HG02870 (cell line): ENCODE measurements around the gene HEXD.
"Not testable (repeated sequence)": the region's sequence is repeated elsewhere in the genome, so short reads cannot be mapped to it uniquely, and the experiment has no call there.

Experiments used
- ATAC-seq: cut with Tn5 transposase; IDR thresholded peaks from one replicate; pipeline ENCODE4 v1.9.1; 2021; ENCODE audit warnings: mild to moderate bottlenecking, moderate library complexity; ENCODE audit not compliant: unreplicated experiment

HEXD gene

DNA sequence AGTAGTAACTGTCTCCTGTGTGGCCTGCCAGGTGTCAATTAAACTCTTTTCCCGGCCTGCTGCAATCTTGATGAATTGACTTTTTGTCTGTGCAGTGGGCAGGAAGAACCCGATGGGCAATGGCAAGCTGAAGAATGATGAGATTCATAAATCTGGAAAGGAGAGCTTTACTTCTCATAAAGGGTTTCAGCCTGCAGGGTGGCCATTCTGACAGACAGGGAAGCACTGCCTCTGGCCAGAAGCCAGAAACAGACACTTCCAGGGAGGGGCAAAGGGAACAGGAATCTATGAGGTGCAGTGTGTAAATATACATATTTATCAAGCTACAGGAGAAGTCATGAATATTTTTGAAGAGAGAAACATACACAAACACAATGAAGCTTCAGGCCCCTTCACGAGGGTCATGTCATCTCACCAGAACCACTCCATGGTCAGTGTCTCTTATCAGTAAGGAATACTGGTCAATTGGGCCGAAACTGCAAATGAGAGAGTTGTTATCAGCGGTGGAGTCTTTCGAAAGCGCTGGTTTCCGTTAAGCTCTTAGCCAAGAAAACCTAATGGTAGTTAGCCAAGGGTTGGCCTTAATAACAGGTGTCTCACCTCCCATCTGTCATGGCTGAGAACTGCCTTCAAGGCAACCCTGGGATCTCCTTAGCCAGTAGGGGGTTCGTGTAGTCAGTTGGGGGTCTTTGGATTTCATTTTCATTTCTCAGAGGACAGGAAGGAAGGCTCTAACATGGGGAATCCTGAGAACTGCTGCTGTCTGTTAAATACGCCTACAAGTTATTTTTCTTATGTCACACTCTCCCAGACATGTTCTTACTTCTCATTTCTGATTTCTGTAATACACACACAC lies 39.2 kb downstream of the HEXD start:
- no peak for ATAC-seq

DNA sequence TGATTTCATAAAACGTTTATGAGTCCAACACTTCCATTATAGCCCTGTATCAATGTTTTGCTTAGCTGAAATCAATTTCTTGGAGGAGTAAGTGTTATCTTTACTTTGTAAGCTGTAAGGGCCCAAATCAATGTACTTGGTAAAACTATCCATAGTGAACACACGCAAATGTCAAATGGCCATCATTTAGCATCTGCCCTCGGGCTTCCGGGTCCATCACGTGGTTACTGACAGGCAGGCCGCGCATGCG lies 39.7 kb downstream of the HEXD start:
- ATAC-seq, result no peak

DNA sequence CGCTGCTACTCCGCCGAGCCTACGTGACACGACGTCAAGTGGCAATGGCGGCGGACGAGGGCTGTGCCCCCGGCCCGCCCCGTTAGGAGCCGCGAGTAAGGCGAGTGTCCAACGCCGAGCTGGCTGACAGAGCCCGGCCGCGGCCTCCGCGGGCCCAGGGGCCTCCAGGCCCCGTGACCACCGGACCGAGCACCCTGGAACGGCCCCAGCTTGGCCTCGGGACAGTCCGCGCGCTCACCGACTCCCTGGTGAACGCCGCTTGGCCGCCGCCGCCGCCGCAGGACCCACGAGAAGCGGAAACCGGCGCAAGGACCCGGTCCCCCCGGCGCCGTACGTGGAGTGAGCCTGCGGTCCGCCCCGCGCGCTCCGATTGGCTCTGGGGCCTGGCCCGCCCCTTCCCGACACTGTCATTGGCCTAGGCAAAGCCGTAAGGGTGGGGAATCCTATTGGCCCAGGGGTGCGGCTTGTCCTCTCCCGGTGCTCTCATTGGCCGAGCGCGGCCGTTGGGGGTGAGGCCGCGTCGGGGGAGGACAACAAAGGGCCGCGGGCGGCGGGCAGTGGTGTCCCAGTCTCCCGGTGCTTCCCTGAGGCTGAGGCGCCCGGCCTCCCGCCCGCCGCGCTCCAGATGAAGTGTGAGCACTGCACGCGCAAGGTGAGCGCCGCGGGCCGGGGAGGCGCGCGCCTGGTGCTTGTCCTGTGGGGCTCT lies 40.2 kb downstream of the HEXD start, which contains the start of gene NARF:
Gene NARF, plus strand, starts transcription at position 563 of the 706 bp plus-strand sequence. Its CDS starts 63 bp downstream, at position 626.
- peak; percentile 91 for ATAC-seq

DNA sequence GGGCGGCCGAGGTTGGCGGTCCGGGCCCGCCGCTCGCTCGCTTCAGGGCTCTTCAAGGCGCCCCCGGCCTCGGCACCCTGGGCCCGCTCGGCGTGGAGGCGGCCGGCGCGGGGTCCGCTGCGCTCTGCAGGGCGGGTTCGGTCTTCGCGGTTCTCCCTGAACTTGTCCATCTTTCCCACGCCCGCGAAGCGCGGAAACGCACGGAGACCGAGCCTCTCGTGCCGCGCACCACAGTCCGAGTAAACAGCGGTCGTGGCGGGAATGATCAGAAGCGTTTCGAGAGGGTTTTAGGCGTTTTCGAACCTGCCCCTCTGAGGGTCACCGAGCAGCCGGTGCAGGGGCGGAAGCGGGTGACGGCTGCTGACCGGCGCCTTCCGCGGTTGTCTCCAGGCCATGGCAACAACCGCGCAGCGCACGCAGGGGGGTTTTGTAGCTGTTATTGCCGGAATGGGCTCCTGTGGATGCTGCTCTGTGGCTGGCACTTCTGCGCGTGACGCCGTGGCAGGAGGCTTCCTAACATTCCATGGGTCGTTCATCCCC lies 40.8 kb downstream of the HEXD start:
- ATAC-seq, result no peak

DNA sequence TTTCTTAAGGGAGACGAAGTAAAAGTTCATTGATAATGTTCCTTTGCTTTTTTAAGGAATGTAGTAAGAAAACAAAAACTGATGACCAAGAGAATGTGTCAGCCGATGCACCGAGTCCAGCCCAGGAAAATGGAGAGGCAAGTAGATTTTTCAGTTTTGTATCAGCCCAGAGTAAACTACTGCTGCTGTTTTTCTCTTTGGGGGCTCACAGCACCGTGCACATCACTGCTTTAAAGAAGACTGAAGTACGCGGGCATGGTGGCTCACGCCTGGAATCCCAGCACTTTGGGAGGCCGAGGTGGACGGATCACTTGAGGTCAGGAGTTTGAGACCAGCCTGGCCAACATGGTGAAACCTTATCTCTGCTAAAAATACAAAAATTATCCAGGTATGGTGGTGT lies 41.8 kb downstream of the HEXD start:
- not testable (repeated sequence) for ATAC-seq

DNA sequence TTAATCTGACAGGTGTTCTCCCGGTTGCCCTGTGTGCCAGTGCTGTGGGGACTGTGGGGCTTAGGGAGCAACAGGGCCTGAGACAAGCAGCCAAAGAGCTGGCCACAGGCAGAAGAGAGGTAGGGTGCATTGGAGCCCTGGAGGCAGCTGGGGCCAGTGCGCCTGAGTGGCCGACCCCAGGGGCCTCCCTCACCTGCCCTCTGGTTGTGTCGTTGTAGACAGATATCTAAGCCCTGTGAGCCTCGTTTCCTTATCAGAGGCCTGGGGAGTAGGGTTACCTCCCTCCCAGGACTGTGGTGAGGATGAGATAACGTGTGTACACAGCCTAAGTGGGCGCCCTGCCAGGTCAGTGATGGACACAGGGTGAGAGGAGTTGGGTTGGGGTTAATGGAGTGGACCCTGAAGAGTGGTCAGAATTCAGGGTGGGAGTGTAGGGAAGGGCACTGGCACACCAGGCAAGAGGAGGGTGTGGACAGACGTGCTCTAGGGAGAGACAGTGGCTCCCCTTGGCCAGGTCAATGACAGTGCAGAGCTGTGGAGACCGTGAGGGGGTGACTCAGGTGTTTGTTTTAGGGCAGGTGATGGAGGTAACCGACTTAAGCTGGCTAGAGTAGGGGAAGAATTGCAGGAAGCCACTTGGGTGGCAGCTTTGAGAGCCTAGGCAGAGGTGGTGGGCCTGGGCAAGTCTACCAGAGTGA lies 43.8 kb downstream of the HEXD start:
- ATAC-seq, result no peak

DNA sequence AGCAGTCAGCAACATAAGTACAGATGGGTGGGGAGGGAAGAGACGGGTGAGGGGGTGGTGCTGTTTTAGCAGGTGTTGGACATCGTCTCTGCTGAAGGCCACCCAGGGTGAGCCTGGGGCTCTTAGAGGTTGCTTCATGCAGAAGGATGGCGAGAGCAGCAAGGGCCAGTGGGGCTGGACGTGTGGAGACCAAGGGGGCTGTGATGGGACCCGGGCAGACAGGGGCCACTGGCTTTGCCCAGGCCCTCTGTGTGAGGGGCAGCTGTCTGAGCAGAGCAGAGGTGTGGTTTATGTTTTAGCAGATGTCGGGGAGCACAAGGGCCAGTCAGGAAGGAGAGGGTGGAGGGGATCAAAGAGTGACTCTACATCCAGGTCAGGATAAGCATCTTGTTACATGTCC lies 45.2 kb downstream of the HEXD start:
- no peak for ATAC-seq

DNA sequence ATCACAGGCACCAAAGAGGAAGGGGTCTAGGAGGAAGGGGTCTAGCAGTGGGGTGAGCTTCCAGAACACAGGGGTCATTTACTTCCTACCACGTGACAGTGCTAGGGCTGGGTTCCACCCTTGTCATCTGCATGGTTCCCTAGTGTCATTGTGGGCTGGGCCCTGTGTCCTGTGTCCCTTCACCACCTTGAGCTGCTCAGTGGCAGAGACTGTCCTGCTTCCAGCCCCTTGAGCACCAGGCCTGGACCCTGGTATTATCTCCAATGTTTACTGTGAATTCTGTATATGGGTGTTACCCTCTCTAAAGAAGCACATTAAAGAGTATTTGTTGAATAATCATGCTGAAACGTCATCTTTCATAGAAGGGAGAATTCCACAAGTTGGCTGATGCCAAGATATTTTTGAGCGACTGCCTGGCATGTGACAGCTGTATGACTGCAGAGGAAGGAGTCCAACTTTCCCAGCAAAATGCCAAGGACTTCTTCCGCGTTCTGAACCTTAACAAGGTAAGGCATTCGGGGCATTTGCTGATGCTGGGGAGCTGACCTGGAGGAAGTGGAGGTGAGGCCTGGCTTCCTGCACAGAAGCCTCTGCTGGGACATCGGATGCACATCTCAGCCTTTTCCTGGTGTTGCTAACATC lies 45.9 kb downstream of the HEXD start:
- ATAC-seq, result no peak

DNA sequence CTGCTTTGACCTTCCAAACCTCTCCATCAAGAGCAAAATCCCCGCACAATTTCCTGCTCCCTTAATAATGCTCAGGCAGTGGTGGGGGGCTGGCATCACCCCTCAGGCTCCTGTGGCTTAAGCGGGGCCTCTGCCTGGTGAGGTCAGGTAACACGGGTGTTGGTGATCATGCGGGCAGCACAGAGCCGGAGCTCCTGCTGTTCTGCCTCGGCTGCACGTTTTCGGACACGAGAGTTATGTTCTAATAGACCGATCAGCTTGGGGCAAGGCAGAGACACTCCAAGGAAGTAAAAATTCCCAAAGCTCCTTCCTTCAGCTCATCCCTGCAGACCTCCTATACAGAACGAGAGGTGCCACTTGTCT lies 46.4 kb downstream of the HEXD start:
- ATAC-seq, result no peak

DNA sequence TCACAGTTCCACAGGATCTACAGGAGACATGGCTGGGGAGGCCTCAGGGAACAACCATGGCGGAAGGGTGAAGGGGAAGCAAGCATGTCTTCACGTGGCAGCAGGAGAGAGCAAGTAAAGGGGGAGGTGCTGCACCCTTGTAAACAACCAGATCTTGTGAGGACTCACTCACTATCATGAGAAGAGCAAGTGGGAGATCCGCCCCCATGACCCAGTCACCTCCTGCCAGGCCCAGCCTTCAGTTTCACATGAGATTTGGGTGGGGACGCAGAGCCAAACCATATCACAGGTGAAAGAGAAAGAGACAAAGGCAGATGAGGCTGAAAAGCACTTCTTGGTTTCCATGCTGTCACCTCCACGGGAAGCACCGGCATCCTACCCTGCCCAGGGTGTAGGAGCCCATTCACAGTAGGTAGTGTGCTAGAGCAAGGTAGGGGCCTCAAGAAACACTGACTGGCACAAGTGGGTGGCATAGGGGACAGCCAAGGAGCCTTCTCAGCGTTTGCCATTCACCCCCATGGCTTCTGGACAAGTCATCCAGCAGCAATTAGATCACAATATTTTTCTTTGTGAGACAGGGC lies 47.0 kb downstream of the HEXD start:
- no peak for ATAC-seq

DNA sequence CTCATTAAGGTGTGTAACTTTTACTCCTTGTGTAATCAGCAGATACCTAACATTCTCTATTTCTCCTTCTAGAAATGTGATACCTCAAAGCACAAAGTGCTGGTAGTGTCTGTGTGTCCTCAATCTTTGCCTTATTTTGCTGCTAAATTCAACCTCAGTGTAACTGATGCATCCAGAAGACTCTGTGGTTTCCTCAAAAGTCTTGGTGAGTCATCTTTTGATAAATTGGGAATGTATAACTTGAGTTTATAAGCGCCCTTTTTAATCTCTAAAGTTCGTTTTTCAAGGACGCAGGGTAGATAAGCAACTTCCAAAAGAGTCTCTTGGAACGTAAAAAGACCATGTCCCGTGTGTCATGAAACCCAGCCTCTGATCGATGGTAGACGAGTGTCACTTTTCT lies 50.5 kb downstream of the HEXD start:
- ATAC-seq, result no peak

DNA sequence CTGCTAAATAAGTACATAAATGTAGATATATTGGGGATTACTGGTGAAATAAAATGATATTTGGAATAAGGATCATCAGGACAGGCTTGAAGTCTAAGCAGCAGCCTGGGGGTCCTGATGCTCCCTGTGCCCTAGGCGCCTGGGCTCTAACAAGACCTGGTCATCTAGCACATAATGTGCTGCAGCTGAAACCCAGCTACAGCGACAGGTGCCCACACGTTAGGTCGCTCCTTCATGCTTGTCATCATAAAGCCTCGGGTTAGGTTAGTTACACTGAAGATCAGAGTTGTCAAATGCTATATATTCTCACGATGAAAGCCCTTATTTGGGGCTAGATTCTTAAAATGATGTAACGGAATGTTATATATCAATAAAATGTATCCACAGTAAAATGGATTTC lies 51.9 kb downstream of the HEXD start:
- no peak for ATAC-seq

DNA sequence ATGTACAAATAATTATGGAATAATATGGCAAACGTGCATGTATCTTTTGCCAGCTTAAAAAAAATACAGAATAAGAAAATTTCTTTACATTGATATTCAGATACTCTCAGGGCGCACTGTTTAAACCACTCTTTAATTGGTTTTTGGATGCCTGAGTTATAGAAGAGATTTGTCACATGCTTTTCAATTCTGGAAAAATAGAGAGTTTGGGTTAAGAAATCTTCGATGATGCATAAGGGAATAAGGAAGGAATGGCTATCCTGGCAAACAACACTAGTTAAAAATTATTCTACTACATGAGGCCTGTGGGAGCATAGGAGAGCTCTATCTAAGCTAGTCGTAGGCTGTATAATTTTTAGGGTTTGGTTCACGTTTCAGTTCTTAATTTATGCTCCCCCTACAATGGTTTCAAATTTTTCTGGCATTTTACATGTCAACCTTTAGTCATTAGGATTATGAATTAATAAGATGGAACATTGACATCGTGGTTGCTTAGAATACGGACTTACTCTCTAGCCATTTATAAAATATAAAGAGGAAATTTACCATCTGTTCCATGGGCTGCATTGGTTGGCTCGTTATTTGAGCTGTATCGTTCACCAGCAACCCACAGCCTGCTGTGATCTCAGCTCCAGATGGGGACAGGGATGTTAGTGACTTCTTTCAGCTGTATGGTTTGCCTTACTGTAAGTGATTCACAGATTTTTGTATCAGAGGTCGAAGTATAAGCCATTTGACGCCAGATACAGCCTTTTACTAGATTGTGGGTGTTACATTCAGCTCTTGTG lies 56.3 kb downstream of the HEXD start:
- ATAC-seq, result no peak

DNA sequence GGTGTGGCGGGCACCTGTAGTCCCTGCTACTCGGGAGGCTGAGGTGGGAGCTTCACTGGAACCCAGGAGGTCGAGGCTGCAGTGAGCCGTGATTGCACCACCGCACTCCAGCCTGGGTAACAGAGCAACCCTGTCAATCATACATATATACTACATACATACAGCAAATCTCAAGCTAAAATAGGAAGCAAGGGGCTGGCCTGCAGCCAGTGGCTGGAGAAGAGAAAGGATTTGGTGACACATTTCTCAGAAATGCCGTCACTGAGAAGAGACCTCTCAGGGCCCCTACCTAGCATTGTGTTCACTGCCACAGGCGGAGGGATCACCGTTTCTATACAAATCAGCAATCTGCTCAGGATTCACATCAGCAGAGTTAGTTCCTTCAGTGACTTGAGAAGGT lies 57.3 kb downstream of the HEXD start:
- ATAC-seq, result no peak

DNA sequence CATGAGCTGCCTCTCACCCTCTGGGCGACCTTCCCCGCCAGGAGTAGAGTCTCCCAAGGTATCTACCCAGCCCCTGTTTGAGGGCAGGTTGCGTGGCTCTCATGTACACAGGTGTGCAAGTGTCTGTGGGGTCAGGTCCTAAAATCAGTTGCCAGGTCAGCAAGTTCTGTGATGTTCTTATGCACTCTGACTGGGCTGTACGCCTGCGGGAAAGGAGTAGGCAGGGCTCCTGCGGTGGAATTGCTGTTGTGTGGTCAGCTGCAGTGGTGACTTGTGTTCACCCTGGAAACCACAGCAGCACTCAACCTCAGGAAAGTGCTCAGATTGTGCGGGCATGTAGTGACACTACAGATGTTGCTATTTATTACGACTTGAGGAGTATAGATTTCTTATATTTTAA lies 59.8 kb downstream of the HEXD start:
- no peak for ATAC-seq

DNA sequence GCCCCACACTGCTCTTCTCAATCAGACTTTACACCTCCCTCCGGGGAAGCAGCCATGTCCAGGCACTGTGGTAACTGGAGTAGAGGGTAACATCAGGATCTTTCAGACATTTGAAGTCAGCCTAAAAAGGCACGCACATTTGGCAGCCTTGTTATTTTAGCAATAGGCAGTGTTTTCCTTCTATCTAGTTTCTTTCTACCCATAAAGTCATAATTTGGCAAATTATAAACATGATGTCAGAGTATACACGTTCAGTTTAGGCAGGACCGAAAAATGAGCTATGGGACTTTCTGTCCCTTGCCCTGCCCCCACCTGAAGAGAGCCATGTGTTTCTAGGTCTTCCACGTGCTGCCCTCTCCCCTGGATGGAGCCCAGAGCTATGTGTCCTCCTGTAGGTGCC lies 61.5 kb downstream of the HEXD start:
- no peak for ATAC-seq

DNA sequence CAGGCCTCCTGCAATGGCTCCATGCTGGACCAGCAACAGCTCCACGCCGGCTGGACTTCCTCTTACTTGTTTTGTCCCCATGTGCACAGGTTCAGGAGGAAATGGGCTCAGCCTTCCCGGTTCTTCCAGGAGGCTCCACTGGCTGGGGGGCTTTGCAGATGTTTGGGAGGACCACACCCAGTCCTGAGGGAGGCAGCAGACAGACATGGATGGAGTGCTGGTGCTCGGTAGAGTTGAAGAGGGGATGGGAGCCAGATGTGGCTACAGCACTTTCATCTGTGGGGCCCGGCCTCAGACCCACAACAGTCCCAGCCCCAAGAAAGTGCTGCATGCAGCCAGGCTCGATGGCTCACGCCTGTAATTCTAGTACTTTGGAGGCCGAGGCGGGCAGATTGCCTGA lies 62.2 kb downstream of the HEXD start:
- ATAC-seq, result no peak

DNA sequence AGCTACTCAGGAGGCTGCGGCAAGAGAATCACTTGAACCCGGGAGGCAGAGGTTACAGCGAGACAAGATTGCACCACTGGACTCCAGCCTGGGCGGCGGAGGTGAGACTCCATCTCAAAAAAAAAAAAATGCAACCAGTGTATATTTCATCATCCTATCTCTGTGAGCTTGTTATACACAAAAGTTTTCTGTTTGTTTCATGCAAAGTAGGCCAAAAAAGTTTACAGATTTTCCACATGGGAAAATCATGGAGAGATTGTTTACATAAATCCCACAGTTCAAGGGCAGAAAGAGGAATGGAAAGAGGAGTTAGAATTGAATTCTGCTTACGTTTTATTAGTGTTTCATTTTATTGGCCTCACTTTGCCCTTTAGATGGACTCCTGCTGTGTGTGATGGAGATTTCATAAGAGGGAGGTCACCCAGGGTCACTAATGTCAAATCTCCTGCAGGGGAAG lies 65.1 kb downstream of the HEXD start:
- ATAC-seq, result no peak

DNA sequence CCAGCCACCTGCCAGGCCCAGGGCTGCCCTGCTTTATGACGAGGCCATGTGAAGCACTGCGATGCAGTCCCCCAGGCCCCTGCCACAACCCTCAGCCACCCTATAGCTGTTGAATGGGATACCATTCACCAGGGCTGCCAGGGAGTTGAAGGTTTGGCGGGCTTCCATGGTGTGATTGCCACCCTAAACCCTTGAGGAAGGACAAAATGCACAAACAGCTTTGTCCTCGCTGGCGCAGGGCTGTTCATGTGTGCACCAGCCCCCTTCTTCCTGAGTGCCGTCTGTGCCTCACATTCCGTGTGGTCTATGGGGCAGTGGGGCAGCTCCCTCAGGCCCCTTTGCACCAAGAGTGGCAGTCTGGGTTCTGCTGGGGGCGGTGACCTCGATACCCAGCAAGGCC lies 65.7 kb downstream of the HEXD start:
- ATAC-seq, result no peak
